T-helper 1 cell (primary cell): ENCODE data around the gene MBNL1.
"Not testable (repeated sequence)": the region's sequence is repeated elsewhere in the genome, so short reads cannot be mapped to it uniquely, and the experiment has no call there.

Source experiments
- DNase-seq, 5 donors: peaks; one replicate each; pipeline ENCODE4 v3.0.0-alpha.2; 2012 to 2020

MBNL1 gene

DNA sequence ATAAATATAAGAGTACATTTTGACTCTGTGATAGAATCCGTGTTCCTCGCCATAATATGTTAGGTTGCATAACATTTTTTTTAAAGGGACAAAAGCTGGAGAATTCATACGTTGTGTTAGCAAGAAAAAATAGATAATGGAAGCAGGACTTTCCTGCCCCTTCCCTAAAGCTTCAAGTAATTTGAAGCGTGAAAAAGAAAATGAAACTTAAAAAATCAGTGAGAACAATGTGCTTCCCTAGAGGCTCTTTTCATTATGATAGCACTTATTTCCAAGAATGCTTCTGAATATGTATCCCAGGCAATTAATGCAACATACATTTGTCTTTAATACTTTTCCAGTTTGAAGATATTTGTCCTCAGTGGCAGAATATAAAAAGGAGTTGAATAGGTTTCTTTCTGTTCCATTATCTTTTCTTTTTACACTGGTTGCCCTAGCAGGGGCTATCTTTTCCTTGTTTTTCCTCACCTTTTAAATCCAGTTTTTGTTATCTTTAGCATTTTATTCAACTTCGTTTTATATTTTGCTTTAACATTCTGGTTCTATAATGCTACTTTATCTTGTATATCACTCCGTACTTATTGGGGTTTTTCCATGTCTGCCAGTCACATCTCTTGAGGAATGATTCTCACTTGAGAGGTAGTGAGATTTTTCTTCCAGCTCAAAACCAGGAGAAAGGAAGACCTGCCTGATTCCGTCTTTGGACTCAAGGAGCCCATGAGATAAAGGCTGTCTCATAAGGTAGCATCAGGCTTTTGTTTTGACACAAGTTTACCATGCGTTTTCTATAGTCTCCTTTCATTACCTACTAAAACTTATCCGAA lies 113.8 kb downstream of the MBNL1 start:
- DNase-seq, result no peak

DNA sequence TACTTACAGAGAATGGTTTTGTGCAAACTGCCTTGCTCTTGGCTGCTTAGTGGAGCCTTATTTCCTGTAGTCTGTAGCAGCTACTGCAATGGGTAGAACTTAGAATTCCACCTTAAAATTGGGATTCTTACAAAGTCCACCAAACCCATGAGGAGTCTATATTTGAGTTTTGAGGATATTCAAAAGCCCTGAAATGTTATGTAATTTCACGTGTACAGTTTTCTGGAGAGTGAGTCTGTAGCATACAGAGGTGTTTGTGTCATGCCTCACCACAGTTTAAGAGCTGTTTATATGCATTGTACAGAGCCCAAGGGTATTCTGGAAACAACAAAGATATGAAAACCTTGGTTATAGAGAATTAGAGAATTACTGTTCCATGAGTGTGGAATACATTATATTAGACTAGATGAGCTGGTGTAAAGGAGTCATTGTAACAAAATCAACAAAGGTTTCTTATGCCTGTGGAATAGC lies 114.4 kb downstream of the MBNL1 start:
- no peak for DNase-seq

DNA sequence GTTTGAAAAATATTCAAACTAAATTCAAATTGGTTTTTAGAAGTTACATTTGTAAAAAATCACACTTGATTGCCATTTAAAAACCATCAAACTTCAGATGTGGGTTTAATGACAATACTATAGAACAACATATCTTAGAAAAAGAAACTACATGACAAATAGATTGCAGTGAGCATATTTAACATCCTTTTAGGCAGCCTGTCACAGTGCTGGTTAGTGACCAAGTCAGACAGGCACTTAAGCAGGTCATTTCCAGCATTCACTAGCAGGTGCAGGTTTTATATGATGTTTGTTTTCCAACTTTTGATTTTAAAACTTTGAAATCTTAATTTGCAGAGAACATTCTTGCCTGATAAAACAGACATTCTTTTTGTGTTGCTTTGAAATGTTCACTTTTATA lies 115.7 kb downstream of the MBNL1 start:
- no peak for DNase-seq

DNA sequence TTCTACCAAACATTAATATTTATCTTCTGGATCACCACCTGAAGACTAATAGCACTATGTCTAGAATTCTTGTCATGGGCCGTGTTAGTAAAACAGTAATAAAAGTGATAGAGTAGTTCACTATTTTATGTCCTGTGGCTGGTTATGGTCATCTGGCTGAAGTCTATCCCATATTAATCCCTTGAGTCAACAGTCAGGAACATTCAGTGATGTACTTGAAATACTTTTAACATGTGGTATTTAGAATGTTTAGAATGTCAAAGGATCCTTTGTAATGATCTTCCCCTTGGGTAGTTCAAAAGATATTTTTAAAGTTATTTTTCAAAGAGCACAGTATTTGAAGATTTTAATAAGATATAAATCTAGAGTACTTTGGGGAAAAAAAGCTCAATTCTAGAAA lies 117.0 kb downstream of the MBNL1 start:
- no peak for DNase-seq

DNA sequence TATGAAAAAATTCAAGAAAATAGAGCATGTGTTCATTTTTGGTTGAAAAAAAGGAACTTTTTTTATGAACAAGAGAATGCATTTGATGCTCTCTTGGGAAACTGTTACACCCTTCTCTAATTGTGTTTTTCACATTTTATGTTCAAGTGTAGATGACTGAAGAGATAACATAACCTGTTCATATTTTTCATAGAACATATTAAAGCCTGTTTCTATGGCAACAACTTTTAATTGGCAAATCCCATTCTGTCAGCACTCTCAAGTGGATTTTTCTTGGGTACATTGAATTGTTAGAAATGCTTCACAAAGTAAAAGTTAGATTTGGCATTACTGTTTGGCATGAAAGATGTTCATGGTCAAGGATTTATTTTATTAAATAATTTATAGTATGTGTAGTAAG lies 117.5 kb downstream of the MBNL1 start:
- no peak for DNase-seq

DNA sequence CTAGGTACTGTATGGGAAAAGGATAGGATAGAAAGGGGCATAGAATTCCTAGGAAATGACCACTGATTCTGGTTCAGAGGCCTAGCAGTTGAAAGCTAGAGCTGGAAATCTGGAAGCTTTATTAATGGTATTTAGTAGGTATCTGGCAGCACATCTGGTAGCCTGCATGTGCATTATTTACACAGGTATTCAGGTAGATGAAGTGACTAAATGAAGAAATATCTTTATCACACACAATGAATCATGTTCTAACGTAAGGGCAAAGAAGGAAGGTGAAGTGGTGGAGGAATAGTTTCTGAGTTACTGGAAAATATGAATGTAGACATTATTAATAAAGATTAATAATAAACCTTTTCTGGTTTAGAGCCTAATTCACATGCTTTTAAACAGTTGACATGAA lies 119.9 kb downstream of the MBNL1 start:
- DNase-seq, result no peak

DNA sequence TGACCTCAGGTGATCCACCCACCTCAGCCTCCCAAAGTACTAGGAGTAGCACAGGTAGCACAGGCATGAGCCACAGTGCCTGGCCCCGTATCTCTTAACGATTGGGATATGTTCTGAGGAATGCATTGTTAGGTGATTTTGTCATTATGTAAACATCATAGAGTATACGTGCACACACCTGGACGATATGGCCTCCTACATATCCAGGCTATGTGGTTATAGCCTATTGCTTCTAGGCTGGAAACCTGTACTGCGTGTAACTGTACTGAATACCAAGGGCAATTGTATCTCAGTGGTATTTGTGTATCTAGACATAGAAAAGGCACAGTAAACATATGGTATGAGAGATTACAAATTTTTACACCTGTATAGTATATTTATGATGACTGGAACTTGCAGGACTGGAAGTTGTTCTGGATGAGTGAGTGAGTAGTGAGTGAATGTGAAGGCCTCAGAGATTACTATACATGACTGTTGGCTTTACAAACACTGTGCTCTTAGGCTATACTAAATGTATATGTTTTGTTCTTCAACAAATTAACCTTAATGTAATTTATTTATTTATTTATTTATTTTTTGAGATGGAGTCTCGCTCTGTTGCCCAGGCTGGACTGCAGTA lies 120.7 kb downstream of the MBNL1 start:
- no peak for DNase-seq

DNA sequence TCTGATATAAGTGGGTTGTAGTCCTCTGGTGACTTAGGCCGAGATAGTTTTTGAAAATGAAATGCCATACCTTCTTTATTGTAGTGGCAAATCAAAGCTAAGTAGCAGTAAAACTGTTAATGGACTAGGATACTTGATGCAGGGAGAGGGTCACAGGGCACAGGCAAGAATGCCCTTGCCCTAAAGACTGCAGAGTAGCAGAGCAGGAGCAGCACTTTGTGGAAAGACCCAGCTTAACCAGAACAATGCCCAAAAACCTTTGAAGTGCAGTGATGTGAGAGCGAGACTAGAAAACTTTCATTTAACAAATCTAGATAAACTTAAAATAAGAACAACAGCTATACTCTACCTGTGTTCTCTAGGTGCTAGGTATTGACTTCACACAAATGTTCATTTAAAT lies 121.9 kb downstream of the MBNL1 start:
- no peak for DNase-seq

DNA sequence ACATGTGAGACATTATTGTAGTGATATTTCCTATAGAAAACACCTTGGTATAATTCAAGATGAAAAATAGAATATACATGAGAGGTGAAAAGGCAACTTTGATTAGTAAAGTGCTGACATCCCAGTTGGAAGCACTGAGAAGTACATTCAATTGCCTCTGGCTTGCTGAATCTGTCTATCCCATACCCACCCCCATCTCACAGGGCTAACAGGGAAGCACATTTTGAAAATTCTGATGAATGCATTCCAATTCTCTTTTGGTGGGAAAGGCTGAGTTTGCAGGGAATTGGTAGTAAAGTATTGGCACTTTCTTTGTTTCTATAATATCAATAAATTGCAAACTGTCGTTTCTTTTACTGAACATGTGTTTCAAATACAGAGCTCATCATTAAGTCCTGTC lies 122.9 kb downstream of the MBNL1 start:
- DNase-seq, result no peak

DNA sequence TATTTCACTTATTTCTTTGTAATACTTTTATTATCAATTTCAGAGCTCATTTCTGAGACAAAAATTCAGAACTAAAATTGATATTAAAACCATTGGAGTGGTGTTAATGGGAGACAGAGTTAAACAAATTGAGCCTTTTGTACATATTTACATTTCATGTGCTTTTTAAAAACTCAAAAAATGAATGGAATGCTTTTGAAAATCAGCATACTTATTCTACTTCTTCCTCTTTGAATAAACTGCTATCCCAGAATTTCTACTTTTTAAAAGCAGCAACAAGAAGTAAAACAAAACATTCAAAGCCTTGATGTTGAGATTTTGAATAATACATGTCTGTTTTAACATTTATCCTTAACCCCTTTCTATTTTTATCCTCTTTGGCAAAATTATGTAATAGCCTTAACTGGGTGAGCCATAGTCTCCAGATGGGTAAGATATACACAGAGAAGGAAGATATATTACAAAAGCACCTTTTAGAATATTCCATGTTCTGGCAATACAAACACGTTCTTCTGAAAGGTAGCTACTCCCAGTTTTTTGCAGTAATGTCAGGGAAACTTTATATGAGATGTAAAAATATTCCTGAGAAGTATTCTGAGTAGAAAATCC lies 123.6 kb downstream of the MBNL1 start:
- DNase-seq, result no peak

DNA sequence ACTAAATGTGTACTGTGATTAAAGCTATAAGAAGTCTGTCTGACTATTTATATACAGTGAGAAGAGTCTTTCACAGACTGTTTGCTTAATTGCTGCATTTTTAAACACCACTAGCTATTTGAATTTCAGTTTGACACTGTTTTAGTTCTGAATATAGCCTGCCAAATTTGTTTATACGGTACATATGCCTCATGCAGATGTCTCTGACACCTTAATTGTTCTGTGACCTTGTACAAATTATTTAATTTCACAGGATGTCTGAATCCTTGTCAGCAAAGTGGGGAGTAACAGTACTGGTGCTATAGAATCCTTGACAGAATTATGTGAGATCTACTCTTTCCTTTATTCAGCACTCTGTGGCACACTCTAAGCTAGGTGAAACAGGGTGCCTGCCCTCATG lies 125.5 kb downstream of the MBNL1 start:
- DNase-seq, result no peak

DNA sequence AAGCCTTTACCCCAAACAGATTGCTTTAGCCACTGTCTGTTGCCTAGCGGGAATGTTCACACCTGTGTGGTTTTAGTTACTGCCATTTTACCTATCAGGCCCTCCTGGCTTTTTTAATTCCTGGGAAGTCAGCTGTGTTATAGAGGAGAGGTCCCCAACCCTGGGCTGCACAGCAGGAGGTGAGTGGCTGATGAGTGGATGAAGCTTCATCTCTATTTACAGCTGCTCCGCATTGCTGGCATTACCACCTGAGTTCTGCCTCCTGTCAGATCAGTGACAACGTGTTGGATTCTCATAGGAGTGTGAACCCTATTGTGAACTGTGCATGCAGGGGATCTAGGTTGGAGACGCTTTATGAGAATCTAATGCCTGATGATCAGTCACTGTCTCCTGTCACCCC lies 127.0 kb downstream of the MBNL1 start:
- no peak for DNase-seq

DNA sequence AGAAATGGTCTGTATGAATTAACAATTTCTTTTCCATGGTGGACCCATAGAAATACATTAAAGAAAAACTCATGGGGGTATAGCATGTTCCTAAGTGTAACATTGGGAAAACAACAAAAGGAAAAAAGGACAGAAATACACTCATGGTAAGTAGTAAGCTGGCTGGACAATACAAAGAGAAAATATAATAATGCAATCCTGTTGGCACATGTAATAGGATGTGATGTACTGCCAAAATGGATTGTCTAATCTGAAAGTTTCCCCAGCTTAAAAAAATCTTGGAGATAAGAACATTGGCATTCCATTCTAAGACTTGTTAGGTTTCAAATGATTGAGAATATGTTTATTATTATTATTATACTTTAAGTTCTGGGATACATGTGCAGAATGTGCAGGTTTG lies 128.1 kb downstream of the MBNL1 start:
- DNase-seq, result no peak

DNA sequence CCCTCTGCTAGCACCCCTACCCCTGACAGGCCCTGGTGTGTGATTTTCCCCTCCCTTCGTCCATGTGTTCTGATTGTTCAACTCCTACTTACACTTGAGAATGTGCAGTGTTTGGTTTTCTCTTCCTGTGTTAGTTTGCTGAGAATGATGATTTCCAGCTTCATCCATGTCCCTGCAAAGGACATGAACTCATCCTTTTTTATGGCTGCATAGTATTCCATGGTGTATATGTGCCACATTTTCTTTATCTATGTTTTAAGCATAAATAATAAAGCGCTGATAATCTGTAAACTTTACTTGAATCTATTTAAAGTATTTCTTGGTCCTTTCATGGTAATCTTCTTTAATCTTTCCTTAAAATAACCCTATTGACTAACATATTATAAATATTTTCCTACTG lies 128.6 kb downstream of the MBNL1 start:
- DNase-seq, result not testable (repeated sequence)

DNA sequence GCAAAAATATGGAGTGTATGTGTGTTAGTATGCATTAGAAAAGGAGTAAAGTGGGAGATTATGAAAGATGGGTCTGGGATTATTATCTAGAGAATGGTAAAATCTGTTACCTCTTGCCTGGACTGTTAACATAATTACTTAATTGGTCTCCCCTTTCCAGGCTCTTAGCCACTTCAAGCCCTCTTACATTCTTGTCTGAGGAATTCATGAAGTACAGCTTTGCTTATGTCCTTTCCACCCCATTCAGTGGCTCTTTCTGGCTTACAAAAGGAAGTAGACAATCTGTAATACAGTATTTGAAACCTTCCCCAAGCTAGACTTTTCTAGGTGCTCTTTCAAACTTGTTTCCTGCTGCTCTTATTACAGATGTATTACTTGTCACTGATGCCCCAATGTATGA lies 129.8 kb downstream of the MBNL1 start:
- DNase-seq, result no peak

DNA sequence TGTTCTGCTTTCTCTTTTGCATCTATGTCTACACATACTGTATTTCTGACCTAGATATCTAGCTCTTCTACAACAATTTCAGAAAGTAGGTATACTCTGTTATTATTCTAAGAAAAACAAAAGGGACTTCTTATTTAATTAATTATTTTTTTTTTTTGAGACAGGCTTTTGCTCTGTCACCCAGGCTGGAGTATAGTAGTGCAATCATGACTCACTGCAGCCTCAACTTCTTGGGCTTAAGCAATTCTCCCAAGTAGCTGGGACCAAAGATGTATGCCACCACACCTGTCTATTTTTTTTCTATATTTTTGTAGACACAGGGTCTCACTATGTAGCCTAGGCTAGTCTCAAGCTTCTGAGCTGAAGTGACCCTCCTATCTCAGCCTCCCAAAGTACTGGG lies 130.6 kb downstream of the MBNL1 start:
- DNase-seq, result no peak

DNA sequence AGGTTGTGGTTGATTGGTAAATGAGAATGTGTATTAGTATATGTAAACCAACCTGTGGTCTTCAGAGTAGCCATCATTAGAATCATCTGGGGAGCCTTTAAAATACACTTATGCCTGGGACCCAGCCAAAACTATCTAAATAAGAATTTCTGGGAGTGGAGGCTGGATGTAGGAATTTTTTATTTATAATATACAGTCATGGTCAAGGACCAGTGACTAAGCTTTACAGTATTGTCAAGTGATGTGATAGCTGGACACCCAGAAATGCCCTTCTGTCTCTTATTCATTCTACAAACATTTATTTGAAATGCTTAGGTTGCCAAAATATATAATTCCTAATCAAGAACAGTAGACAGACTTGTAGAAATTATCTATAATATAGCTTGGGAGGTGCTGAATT lies 132.2 kb downstream of the MBNL1 start:
- no peak for DNase-seq

DNA sequence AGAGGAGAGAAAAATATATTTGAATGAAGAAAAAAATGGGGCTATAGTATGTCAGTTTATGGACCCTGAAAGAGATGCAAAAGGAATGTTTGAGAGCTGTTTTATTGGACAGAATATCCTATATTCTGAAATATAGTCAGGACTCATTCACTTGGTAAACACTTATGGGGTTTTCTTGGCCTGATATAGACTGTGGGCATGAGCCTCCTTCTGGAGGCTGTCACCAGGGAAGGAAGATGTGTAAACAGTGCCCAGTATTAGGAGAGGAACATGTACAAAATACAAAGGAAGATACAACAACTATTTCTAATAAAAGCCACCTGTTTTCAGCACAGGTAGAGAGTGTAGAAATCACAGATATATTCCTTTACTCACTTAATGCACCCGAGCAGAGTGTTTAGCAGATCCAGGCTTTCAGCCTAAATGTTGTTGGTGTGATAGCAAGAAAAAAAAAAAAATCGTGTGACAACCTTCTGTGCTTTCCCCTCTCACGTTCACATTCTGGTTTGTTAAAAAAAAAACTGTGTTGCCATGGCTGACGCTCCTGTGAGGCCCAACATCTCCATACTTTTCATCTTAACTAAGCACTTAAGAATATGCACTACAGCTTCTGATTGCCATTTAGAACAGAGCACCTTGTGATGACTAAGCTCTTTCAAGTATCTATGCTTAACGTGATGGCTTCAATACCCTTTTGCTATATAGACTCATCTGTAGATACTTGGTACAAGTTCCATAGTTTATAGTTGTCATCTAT lies 134.1 kb downstream of the MBNL1 start:
- peak in 1 of 5 donors; percentile 30 for DNase-seq

DNA sequence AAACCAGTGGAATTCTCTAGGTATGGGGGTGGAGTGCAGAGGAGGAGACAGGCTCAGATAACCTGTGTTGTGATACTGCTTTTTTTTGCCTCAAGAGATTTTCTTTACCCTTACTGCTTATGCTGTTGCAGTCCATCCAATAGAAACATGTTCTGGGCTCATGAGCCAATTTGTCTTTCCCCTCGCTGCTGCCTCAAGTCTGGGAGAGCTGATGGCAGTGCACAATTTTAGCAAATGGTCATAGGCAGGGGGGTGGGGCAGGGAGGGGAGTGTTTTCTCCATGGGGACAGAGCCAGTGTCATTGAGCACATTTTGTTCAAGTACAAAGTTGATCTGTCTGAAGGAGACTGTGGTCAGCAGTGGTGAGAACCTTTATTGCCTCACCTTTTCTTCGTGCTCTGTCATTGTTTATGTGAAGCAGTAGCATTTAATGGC lies 134.9 kb downstream of the MBNL1 start:
- DNase-seq, result no peak

DNA sequence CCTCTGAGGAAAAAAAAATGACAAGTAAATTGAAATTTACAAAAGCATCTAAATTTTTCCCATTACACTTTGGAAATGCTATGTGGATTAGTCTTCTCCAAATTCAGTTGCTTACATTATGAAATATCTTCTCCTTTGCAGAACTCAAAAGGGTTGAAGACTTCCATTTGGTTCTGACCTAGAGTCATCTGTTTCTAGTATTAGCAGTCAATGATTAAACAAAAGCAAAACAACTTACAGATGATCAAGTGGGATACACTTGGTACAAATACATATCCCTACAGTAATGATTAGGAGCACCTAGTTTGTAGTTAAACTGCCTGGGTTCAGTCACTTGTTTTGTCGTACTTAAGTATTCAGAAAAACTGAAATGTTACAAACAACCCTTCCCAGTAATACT lies 136.2 kb downstream of the MBNL1 start:
- no peak for DNase-seq

DNA sequence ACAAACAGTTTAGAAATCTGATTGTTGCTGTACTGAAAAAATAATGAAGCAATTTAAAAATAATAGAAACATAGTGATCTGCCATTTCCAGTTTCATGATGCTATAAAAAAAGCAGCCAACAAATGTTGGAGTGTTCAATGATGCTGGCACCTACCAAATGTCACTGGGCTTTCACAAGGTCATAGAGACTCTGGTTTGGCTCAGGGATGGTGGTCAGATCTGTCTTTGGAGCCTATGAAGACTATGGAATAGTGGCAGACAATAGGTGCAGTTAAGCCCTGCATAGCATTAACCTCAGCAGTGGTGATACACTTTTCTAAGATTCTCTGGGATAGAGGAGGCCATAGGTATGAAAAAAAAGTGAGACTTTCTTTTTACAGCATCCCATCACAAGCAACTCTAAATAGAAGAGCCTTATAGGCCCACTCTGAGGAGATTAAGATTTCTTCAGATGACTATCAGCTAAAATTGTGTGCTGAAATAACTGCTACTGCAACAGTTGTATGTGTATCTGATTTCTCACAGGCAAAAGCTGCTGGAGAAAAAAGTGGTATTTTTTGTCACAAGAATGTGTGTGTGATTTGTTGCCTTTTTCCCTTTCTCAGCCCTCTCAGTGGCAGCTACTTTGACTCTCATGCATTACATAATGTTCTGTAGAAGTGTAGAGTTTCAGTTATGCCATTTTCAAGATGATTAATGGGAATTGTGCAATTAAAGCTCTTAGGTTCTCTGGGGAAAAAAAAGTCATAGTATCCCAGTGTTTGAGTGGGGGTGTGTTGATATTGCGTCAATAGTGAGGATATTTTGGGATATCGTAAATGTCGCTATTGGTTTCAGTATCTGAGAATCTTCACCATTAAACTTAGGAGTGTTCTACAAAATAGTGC lies 137.4 kb downstream of the MBNL1 start:
- no peak for DNase-seq

DNA sequence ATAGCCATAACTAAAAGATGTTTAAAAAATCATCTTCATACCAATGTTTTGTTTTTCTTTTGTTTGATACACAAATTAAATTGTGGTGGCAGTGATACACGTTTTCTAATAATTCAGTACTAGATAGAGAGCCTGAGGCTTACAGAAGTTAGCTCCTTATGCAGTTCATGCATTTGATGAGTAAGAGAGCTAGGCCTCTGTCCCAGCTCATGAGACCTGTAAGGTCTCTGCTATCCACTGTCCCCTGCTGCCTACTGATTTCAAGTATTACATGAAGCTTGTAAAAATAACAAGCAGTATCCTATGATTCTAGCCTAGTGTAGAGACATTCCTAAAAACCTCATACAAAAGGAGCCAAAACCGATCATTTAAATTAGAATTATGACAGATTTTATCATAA lies 144.5 kb downstream of the MBNL1 start:
- DNase-seq, result no peak
